Type B pancreatic cell (in vitro differentiated cells): Measurements from ENCODE around the gene BCAS2. TPM values are rescaled to one million over a fixed set of nuclear protein-coding genes. Genes with fewer than 3 reads are reported as not detected.

Source experiments
- DNase-seq: peaks from one replicate; pipeline ENCODE4 v3.0.0; 2021; ENCODE audit warnings: mixed read lengths; ENCODE audit not compliant: unreplicated experiment; ENCODE audit errors: extremely low spot score
- H3K27ac Mint-ChIP-seq: 2 replicates; pipeline ENCODE4 v1.8.0; 2021; ENCODE audit warnings: mild to moderate bottlenecking, mixed read lengths
- H3K27me3 Mint-ChIP-seq: 2 replicates; pipeline ENCODE4 v1.8.0; 2021; ENCODE audit warnings: mixed read lengths
- H3K36me3 Mint-ChIP-seq: 2 replicates; pipeline ENCODE4 v1.8.0; 2021; ENCODE audit warnings: mixed read lengths
- H3K4me1 Mint-ChIP-seq: one replicate; pipeline ENCODE4 v1.8.0; 2021; ENCODE audit warnings: mixed read lengths; ENCODE audit not compliant: unreplicated experiment
- H3K4me3 Mint-ChIP-seq: 2 replicates; pipeline ENCODE4 v1.8.0; 2021; ENCODE audit warnings: mild to moderate bottlenecking, mixed read lengths
- H3K9me3 Mint-ChIP-seq: 2 replicates; pipeline ENCODE4 v1.8.0; 2021; ENCODE audit warnings: mixed read lengths
- total RNA-seq: library from RNA; stranded (reverse); gene quantifications from 2 replicates; pipeline ENCODE4 v1.2.1, GENCODE V29; 2021; ENCODE audit warnings: low replicate concordance
- TF ChIP-seq, protein P1 (sequence below): fragments of 200-600 bp; sonication (generic); conservative IDR thresholded peaks from 2 replicates; pipeline ENCODE4 v1.5.0; 2021; ENCODE audit warnings: antibody characterized with exemption, mild to moderate bottlenecking

BCAS2 gene
- total RNA-seq, 1 donor from 2014 or later = 45.5 TPM

DNA sequence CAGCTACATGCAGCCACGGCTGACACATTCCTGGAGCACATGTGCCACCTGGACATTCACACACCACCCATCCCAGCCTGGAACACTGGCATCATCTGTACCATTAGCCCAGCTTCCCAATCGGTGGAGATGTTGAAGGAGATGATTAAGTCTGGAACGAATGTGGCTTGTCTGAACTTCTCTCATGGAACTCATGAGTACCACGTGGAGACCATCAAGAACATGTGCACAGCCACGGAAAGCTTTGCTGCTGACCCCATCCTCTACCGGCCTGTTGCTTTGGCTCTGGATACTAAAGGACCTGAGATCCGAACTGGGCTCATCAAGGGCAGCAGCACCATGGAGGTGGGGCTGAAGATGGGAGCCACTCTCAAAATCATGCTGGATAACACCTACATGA, 45.4 kb downstream of the BCAS2 start:
- Mint-ChIP-seq H3K36me3 (no peaks in the 10 kb centered on the region), H3K4me3 (no peak overlapping the region), H3K9me3 (peaks cover 7% of the 10 kb centered on the region), H3K27me3 (no peaks in the 10 kb centered on the region), H3K27ac (no peak overlapping the region), H3K4me1 (no peaks in the 10 kb centered on the region)
- TF ChIP-seq, protein P1, sequence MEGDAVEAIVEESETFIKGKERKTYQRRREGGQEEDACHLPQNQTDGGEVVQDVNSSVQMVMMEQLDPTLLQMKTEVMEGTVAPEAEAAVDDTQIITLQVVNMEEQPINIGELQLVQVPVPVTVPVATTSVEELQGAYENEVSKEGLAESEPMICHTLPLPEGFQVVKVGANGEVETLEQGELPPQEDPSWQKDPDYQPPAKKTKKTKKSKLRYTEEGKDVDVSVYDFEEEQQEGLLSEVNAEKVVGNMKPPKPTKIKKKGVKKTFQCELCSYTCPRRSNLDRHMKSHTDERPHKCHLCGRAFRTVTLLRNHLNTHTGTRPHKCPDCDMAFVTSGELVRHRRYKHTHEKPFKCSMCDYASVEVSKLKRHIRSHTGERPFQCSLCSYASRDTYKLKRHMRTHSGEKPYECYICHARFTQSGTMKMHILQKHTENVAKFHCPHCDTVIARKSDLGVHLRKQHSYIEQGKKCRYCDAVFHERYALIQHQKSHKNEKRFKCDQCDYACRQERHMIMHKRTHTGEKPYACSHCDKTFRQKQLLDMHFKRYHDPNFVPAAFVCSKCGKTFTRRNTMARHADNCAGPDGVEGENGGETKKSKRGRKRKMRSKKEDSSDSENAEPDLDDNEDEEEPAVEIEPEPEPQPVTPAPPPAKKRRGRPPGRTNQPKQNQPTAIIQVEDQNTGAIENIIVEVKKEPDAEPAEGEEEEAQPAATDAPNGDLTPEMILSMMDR = no peak
- no peak for DNase-seq

DNA sequence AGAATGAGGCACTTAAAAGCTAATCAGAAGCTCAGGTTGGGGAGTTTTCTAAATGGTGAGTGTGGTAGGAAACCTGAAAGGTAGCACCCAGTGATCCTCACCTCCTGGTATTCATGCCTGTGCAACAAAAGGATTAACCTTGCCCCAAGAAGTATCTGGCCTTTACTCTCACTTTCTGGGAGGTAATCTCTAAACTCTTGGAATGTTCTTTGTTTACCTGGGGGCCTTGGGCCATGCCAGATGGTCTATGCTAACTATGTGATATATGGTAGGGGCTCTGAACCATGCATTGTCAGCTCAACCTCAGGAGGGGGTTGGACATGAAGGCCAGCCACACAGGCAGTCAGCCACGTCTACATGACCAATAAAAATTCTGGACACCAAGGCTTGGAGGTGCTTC, 46.0 kb downstream of the BCAS2 start:
- H3K27me3 Mint-ChIP-seq = no peaks in the 10 kb centered on the region
- H3K9me3 Mint-ChIP-seq = peaks cover 7% of the 10 kb centered on the region
- no peak overlapping the region for H3K4me3 Mint-ChIP-seq
- no peaks in the 10 kb centered on the region for H3K36me3 Mint-ChIP-seq
- TF ChIP-seq, protein P1 = no peak
- no peaks in the 10 kb centered on the region for H3K4me1 Mint-ChIP-seq
- no peak overlapping the region for H3K27ac Mint-ChIP-seq
- DNase-seq = no peak

DNA sequence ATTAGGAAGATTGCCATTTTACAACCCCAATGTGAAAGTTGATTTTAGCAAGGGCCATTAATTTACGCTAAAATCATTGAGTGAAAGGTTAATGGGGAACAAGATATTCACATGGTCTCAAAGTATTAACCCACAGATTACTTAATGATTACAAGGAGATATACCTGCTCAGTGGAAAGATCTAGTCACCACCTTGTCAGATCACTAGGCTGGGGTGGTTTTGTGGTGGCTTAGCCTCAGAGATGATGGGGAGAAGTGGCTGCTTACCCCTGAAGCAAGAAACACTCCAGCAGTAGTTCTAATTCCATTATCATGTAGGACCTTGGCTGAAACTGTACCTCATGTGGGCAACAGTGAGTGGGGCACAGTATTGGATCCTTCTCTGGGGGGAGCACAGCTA, 50.3 kb downstream of the BCAS2 start:
- Mint-ChIP-seq H3K27me3 (no peaks in the 10 kb centered on the region), H3K9me3 (no peaks in the 10 kb centered on the region), H3K4me1 (no peaks in the 10 kb centered on the region), H3K27ac (no peak overlapping the region), H3K4me3 (no peak overlapping the region), H3K36me3 (no peaks in the 10 kb centered on the region)
- no peak for DNase-seq
- TF ChIP-seq, protein P1 = no peak

DNA sequence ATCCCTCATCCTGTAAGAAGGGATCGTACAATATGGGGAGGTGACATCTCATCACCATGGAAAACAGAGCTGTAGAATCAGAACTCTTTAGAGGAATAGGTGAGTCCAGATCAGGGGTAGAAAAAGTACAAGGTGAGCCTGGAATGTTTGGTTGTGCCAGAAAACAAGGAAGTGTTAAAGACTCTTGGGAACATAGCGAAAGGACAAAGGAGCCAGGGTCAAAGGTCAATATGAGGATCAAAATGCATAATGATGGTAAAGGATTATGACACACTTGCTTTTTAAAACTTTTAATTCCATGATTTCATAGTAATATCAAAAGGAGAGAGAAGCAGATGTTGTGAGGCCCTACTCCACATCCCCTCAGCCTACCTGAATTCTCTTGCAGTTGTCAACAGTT, 51.2 kb downstream of the BCAS2 start:
- Mint-ChIP-seq H3K4me1 (no peaks in the 10 kb centered on the region), H3K27ac (no peak overlapping the region), H3K36me3 (no peaks in the 10 kb centered on the region), H3K9me3 (no peaks in the 10 kb centered on the region), H3K27me3 (no peaks in the 10 kb centered on the region), H3K4me3 (no peak overlapping the region)
- TF ChIP-seq, protein P1 = no peak
- no peak for DNase-seq

DNA sequence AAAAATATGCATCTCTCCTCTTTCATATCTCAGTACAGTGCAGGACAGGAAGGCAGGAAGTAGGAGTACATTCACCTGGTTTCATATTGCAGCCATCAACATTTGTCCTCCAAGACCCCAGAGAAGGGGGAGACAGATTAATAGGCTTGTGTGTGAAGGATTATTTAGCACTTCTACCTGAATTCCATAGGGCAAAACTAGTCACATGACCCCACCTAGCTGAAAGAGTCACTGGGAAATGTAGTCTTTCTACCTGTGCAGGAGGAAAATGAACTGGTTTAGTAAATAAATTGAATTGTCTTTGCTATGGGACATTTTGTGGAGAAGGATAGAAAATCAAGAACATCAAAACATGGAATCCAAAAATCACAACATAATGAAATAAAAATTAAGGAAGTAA, 56.5 kb downstream of the BCAS2 start:
- H3K4me3 Mint-ChIP-seq = no peak overlapping the region
- TF ChIP-seq, protein P1 = no peak
- no peaks in the 10 kb centered on the region for H3K9me3 Mint-ChIP-seq
- H3K36me3 Mint-ChIP-seq = no peaks in the 10 kb centered on the region
- H3K27me3 Mint-ChIP-seq = no peaks in the 10 kb centered on the region
- H3K4me1 Mint-ChIP-seq = no peaks in the 10 kb centered on the region
- no peak for DNase-seq
- H3K27ac Mint-ChIP-seq = no peak overlapping the region

DNA sequence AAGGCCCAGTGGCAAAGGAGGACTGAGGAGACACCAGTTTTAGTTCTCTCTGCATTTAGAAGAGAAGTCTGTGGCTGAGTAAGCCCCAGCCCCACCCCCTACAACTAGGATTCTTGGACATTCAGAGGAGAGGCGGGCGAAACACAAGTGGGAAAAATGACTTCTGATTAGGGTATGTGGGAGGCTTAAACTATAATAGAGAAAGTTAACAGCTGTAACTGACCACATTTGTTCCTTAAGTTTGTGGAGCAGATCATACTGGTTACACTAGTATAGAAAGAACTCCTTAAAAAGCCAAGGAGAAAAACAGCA, 59.2 kb downstream of the BCAS2 start:
- H3K27me3 Mint-ChIP-seq = no peaks in the 10 kb centered on the region
- TF ChIP-seq, protein P1 = no peak
- no peaks in the 10 kb centered on the region for H3K4me1 Mint-ChIP-seq

More for the DNA sequence above, 59.2 kb downstream of the BCAS2 start:
- Mint-ChIP-seq H3K36me3 (no peaks in the 10 kb centered on the region), H3K9me3 (peaks cover 5% of the 10 kb centered on the region), H3K27ac (no peak overlapping the region), H3K4me3 (no peak overlapping the region)
- DNase-seq = no peak
